Adrenal gland (tissue), 5 donors: ENCODE measurements around the gene C16orf54.
"Not testable (repeated sequence)": the region's sequence is repeated elsewhere in the genome, so short reads cannot be mapped to it uniquely, and the experiment has no call there.

Experiments
- CTCF ChIP-seq, 6 experiments: fragments of 450-650 bp in 4 of 6; fragments of 200-600 bp in 2 of 6; sonication (generic) in 1 of 6; IDR thresholded peaks; 1 replicate in 5 of 6; 2 replicates in 1 of 6; pipeline versions ENCODE4 v1.5.1 to v1.8.0; 2016 to 2021; ENCODE audit warnings: antibody characterized with exemption in 6 of 6, mild to moderate bottlenecking in 2 of 6, moderate library complexity in 1 of 6
- POLR2A ChIP-seq, 2 donors: fragments of 450-650 bp; IDR thresholded peaks; one replicate each; pipeline ENCODE4 v1.6.1; 2017; ENCODE audit warnings: antibody characterized with exemption in 2 of 2, mild to moderate bottlenecking in 2 of 2, moderate library complexity in 1 of 2
- donor health status: DM: no; HTN: no; CAD: no.

GRCh38 chr16:29695675-29696074 is 50.1 kb downstream of the C16orf54 start:
- TF ChIP-seq CTCF, POLR2A (IDR thresholded peaks at IDR 0.05): not testable (repeated sequence)
